ENCODE results near the gene SH2D7. TPM values are rescaled to one million over a fixed set of nuclear protein-coding genes. Genes with fewer than 3 reads are reported as not detected.

SH2D7 gene
- total RNA-seq, 4 donors from 2014 or later, result not detected

DNA sequence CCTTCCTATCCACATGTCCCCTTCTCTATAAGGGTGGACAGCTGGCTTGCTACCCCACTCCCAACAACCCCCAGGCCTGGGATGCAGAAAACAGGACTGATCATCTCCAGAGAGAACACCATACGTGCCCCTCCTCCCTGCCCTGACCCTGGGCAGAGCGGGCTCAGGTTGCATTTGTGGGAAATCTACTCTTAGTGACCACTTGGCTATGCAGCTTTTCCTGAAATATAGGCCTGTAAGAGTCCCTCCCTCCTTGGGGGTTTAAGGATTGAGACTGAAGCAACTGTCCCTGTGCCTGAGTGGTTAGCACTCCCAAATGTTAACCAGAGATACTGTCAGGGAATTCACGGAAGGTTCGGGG lies 11.7 kb downstream of the SH2D7 start:
- no peak for DNase-seq (ENCODE audit: low spot score in 2 of 2)
- Histone ChIP-seq H3K27ac (no peak overlapping the region), H3K36me3 (no peaks in the 10 kb centered on the region), H3K27me3 (no peaks in the 10 kb centered on the region), H3K4me3 (no peak overlapping the region), H3K4me1 (peaks cover 15% of the 10 kb centered on the region), H3K9me3 (no peaks in the 10 kb centered on the region)
- WGBS, result 93% methylated on average over 3 of the region's 4 CpGs
- TF ChIP-seq, protein P1, sequence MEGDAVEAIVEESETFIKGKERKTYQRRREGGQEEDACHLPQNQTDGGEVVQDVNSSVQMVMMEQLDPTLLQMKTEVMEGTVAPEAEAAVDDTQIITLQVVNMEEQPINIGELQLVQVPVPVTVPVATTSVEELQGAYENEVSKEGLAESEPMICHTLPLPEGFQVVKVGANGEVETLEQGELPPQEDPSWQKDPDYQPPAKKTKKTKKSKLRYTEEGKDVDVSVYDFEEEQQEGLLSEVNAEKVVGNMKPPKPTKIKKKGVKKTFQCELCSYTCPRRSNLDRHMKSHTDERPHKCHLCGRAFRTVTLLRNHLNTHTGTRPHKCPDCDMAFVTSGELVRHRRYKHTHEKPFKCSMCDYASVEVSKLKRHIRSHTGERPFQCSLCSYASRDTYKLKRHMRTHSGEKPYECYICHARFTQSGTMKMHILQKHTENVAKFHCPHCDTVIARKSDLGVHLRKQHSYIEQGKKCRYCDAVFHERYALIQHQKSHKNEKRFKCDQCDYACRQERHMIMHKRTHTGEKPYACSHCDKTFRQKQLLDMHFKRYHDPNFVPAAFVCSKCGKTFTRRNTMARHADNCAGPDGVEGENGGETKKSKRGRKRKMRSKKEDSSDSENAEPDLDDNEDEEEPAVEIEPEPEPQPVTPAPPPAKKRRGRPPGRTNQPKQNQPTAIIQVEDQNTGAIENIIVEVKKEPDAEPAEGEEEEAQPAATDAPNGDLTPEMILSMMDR (IDR thresholded peaks at IDR 0.05), result no peak
- TF ChIP-seq POLR2A (IDR thresholded peaks at IDR 0.05), result no peak
- no peak for TF ChIP-seq EP300 (IDR thresholded peaks at IDR 0.05)
- TF ChIP-seq POLR2AphosphoS5 (IDR thresholded peaks at IDR 0.05), result no peak

DNA sequence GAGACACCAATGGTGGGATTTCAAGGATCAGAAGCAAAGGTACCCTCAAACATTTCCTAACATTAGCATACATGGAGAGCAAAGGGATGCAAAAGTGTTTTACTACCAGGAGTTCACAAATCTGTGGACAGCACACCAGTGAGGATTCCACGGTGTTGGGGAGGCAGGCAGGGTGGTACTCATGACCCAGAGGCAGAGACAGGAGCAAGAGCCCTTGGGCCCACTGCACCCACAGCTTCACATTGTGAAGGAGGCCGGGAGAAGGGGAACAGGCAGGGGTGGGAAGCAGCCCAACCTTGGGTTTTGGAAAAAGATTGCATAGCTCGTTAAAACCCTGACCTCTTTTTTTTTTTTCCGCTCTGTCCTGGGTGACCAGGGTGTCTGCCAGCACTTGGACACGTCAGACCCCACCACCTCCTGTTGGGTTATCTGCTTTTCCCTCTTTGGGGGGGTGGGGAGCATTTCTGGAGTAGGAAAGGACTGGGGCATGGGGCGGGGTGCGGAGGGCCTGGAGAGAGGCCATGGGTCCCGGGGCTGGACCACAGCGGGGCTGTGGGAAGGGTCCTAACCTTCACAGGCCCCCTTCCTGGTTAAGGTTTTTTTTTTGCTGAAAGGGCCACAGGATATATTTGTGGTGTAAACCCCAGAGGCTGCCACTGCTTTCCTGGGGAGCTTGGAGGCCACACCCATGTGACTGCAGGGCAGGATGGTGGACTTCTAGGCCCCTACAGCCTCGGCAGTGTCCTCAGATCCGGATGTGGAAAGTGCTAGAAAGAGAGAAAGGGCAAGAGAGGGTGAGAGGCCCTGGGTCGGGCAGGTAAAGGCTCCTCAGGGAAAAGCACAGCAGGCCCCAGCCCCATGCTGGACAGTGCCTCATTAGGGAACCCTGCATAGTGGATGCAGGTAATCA lies 12.5 kb downstream of the SH2D7 start:
- no peak overlapping the region for H3K4me3 ChIP-seq
- H3K4me1 ChIP-seq, result peaks cover 15% of the 10 kb centered on the region
- H3K9me3 ChIP-seq, result no peaks in the 10 kb centered on the region
- 88% methylated on average over 12 of the region's 12 CpGs for WGBS
- no peaks in the 10 kb centered on the region for H3K36me3 ChIP-seq
- H3K27me3 ChIP-seq, result no peaks in the 10 kb centered on the region
- DNase-seq (ENCODE audit: low spot score in 2 of 2), result peak in 1 of 2 donors; percentile 46
- no peak for TF ChIP-seq EP300 (IDR thresholded peaks at IDR 0.05)
- no peak for TF ChIP-seq POLR2A (IDR thresholded peaks at IDR 0.05)
- no peak overlapping the region for H3K27ac ChIP-seq

- Histone ChIP-seq H3K27ac (no peak overlapping the region), H3K36me3 (no peaks in the 10 kb centered on the region), H3K4me1 (peaks cover 15% of the 10 kb centered on the region), H3K9me3 (no peaks in the 10 kb centered on the region), H3K4me3 (no peak overlapping the region), H3K27me3 (no peaks in the 10 kb centered on the region)
- peak in 1 of 2 donors; percentile 57 for DNase-seq (ENCODE audit: low spot score in 2 of 2)
- WGBS, result 92% methylated on average over 14 of the region's 16 CpGs
- TF ChIP-seq POLR2A (IDR thresholded peaks at IDR 0.05), result no peak
- TF ChIP-seq, protein P1 (IDR thresholded peaks at IDR 0.05), result no peak
- no peak for TF ChIP-seq POLR2AphosphoS5 (IDR thresholded peaks at IDR 0.05)
- TF ChIP-seq EP300 (IDR thresholded peaks at IDR 0.05), result no peak
Observed at GRCh38 chr15:78105476-78106241, 13.3 kb downstream of the SH2D7 start.

DNA sequence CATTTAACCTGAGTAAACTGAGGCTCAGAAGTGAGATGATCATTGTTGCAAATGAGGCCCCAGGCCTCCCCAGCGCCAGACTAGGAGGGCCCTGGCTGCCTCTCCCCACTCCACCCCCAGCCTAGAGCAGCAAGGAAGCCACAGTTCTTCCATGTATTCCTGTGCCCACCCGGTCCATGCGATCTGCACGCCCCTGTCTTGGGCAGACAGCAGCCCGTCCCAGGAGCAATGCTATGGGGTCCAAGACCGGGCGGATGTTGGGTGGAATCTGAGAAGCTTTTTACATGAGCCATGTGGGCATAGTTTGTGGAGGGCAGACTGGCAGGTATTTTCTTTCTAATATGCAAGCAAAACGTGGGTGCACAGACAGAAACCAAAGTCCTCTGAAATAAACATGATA lies 15.1 kb downstream of the SH2D7 start:
- H3K27ac ChIP-seq, result no peak overlapping the region
- WGBS, result 98% methylated on average over 5 of the region's 8 CpGs
- peak in 1 of 2 donors; percentile 54 for DNase-seq (ENCODE audit: low spot score in 2 of 2)
- peaks cover 12% of the 10 kb centered on the region for H3K4me1 ChIP-seq
- H3K4me3 ChIP-seq, result no peak overlapping the region
- H3K27me3 ChIP-seq, result no peaks in the 10 kb centered on the region
- no peak for TF ChIP-seq POLR2AphosphoS5 (IDR thresholded peaks at IDR 0.05)
- TF ChIP-seq, protein P1 (IDR thresholded peaks at IDR 0.05), result no peak
- no peak for TF ChIP-seq EP300 (IDR thresholded peaks at IDR 0.05)
- TF ChIP-seq POLR2A (IDR thresholded peaks at IDR 0.05), result no peak
- H3K9me3 ChIP-seq, result no peaks in the 10 kb centered on the region
- no peaks in the 10 kb centered on the region for H3K36me3 ChIP-seq

DNA sequence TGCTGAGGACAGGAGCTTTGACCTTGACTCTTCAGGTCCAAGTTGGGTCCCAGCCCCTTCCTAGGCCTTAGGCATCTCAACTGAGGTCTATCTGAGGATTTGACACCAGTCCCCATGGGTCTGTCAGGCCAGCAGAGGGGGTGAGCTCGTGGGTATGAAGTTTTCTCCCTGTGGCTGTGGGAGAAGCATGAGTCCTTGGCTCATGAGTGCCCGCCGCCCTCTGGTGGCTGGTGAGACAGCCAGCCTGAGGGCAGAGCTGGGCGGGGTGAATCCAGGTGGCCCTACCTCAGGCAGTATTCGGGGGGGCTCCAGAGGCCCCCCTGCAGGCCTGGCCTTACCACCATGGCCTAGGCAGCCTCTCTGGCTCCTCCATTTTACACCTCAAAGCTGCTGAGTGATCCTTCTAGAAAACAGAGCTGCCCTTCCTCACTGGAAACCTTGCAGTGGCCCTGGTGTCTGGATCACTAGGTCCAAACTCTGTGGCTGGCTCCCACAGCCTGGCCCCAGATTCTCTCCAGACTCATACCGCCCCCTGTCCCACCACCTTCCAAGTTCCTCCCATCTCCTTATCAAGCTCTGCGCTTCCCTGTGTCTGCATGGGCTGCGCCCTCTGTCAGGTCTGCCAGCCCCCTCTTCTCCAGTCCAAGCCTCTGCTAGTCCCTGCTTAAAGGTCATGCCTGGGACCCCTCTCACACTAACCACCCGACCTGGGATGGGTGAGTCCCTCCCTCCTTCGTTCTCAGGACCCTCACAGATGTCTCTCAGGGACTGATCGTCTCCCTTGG lies 16.1 kb downstream of the SH2D7 start:
- Histone ChIP-seq H3K9me3 (no peaks in the 10 kb centered on the region), H3K4me1 (peaks cover 3% of the 10 kb centered on the region), H3K36me3 (no peaks in the 10 kb centered on the region), H3K27me3 (no peaks in the 10 kb centered on the region), H3K27ac (no peak overlapping the region), H3K4me3 (no peak overlapping the region)
- peak; percentile 89 to 90 for DNase-seq (ENCODE audit: low spot score in 2 of 2)
- WGBS, result 47% methylated on average over 10 of the region's 11 CpGs
- TF ChIP-seq, protein P1 (IDR thresholded peaks at IDR 0.05), result peak; percentile 90 to 94
- TF ChIP-seq POLR2A (IDR thresholded peaks at IDR 0.05), result no peak
